GM19351 (cell line): Measurements from ENCODE around the gene LCE3A.
A peak's percentile ranks its signal among the peaks of the same experiment; 100 is the strongest.

Experiments
- ATAC-seq: cut with Tn5 transposase; IDR thresholded peaks from one replicate; pipeline ENCODE4 v1.9.1; 2021; ENCODE audit warnings: mild to moderate bottlenecking, moderate library complexity; ENCODE audit not compliant: unreplicated experiment

The LCE3A gene

GRCh38 chr1:152577168-152577567 is 45.7 kb downstream of the LCE3A start:
- peak; percentile 83 for ATAC-seq
